Spleen (tissue), 11 donors: ENCODE data around the gene SNF8. TPM values are rescaled to one million over a fixed set of nuclear protein-coding genes. Genes with fewer than 3 reads are reported as not detected.

ENCODE experiments used
- DNase-seq: peaks from one replicate; pipeline ENCODE4 v3.0.0-alpha.2; 2020
- H3K27ac ChIP-seq, 8 donors: fragments of 200-600 bp; sonication (generic) in 7 of 8; 1 replicate in 4 of 8; 2 replicates in 4 of 8; pipeline versions ENCODE4 v1.5.0 to v1.8.0; 2016 to 2021; ENCODE audit warnings: inconsistent platforms in 4 of 8, mild to moderate bottlenecking in 4 of 8, moderate library complexity in 1 of 8
- H3K27me3 ChIP-seq, 7 donors: fragments of 200-600 bp; sonication (generic) in 6 of 7; replicated peaks in 1 of 7; 1 replicate in 4 of 7; 2 replicates in 3 of 7; pipeline versions ENCODE4 v1.5.0 to v1.8.0; 2016 to 2021; ENCODE audit warnings: inconsistent platforms in 3 of 7, mild to moderate bottlenecking in 1 of 7
- H3K36me3 ChIP-seq, 6 donors: fragments of 200-600 bp; sonication (generic) in 5 of 6; 1 replicate in 4 of 6; 2 replicates in 2 of 6; pipeline versions ENCODE4 v1.5.0 to v1.8.0; 2016 to 2021; ENCODE audit warnings: inconsistent platforms in 2 of 6
- H3K4me1 ChIP-seq, 6 donors: fragments of 200-600 bp; sonication (generic) in 5 of 6; 1 replicate in 3 of 6; 2 replicates in 3 of 6; pipeline versions ENCODE4 v1.5.0 to v1.8.0; 2016 to 2021; ENCODE audit warnings: inconsistent platforms in 3 of 6
- H3K4me3 ChIP-seq, 8 donors: fragments of 200-600 bp; sonication (generic) in 7 of 8; 1 replicate in 4 of 8; 2 replicates in 4 of 8; pipeline versions ENCODE4 v1.5.0 to v1.8.0; 2016 to 2021; ENCODE audit warnings: inconsistent platforms in 4 of 8, mild to moderate bottlenecking in 4 of 8, moderate library complexity in 2 of 8
- H3K9me3 ChIP-seq, 8 donors: fragments of 200-600 bp; sonication (generic) in 7 of 8; 1 replicate in 4 of 8; 2 replicates in 4 of 8; pipeline versions ENCODE4 v1.5.0 to v1.8.0; 2016 to 2021; ENCODE audit warnings: inconsistent platforms in 4 of 8
- POLR2A ChIP-seq, 3 donors: fragments of 450-650 bp; IDR thresholded peaks; one replicate each; pipeline ENCODE4 v1.5.1; 2017; ENCODE audit warnings: antibody characterized with exemption in 3 of 3, mild to moderate bottlenecking in 1 of 3
- POLR2AphosphoS5 ChIP-seq, 3 donors: sonication (generic); formaldehyde crosslinking; IDR thresholded peaks; one replicate each; pipeline ENCODE4 v1.5.1; 2017; ENCODE audit warnings: antibody characterized with exemption in 3 of 3
- WGBS, 5 donors: extraction: QIAGEN DNeasy Blood & Tissue Kit in 3 of 5; methylation state at CpG; one replicate each; pipeline versions ENCODE4 v1.1.5 to v1.1.7; 2013 to 2018; 5-methylcytosine and 5-hydroxymethylcytosine counted together
- intact Hi-C: fragments of 100-400 bp; cut with DNase I; formaldehyde crosslinking; loops from one replicate; pipeline ENCODE4 v1.15.0; 2023; ENCODE audit warnings: low total_unique reads
- polyA plus RNA-seq, 3 donors: library from polyadenylated mRNA; stranded (reverse); fragments of 200-250 nt; gene quantifications; one replicate each; pipeline ENCODE4 v1.2.1, GENCODE V29; 2013
- total RNA-seq, 7 donors: library from RNA; depleted of rRNA in 3 of 7; stranded (reverse); fragments of >200 nt in 3 of 7; fragmentation: NEBNext Ultra II Directional in 4 of 7; extraction: Animal tissue kit (Norgen Biotek cat#: 25700) in 4 of 7; gene quantifications; one replicate each; pipeline versions ENCODE4 v1.1.0 to v1.2.1, GENCODE V29; 2016 to 2021
- TF ChIP-seq, protein P1 (sequence below), 11 experiments: fragments of 200-600 bp in 7 of 11; fragments of 450-650 bp in 4 of 11; sonication (generic) in 4 of 11; IDR thresholded peaks in 8 of 11; conservative IDR thresholded peaks in 3 of 11; 1 replicate in 7 of 11; 2 replicates in 4 of 11; pipeline versions ENCODE4 v1.4.0 to v1.8.0; 2016 to 2021; ENCODE audit warnings: antibody characterized with exemption in 11 of 11, inconsistent platforms in 4 of 11, mild to moderate bottlenecking in 1 of 11
- donor health status: healthy with polysubstance abuse.
- donor health status: DM: no; HTN: no; CAD: no; lungs with moderate emphysema.
- donor health status: DM: no; HTN: no; CAD: no.
- donor health status: Bipolar disorder and iron deficiency.
- donor health status: healthy.
- donor health status: DM: no; HTN: no; CAD: no.
- donor health status: DM: yes; HTN: yes; CAD: no.

SNF8 gene
- total and polyA plus RNA-seq, 10 donors = 55.9 to 129 (median 77.7) TPM

- intact Hi-C loops = no loop called here
- H3K27me3 ChIP-seq = peaks cover 18 to 98% (median 93%) of the 10 kb centered on the region in 7 donors
- no peaks in the 10 kb centered on the region for H3K9me3 ChIP-seq
- H3K36me3 ChIP-seq = no peaks in the 10 kb centered on the region
- H3K27ac ChIP-seq = no peak overlapping the region
- WGBS, 5 donors = 72 to 81% (median 77%) methylated on average over 2 of the region's 2 CpGs
- H3K4me3 ChIP-seq = no peak overlapping the region
- no peak for DNase-seq
- H3K4me1 ChIP-seq = peaks cover 0 to 24% (median 21%) of the 10 kb centered on the region in 6 donors
- TF ChIP-seq POLR2A (IDR thresholded peaks at IDR 0.05) (no peak), POLR2AphosphoS5 (IDR thresholded peaks at IDR 0.05) (no peak)
- TF ChIP-seq, protein P1, sequence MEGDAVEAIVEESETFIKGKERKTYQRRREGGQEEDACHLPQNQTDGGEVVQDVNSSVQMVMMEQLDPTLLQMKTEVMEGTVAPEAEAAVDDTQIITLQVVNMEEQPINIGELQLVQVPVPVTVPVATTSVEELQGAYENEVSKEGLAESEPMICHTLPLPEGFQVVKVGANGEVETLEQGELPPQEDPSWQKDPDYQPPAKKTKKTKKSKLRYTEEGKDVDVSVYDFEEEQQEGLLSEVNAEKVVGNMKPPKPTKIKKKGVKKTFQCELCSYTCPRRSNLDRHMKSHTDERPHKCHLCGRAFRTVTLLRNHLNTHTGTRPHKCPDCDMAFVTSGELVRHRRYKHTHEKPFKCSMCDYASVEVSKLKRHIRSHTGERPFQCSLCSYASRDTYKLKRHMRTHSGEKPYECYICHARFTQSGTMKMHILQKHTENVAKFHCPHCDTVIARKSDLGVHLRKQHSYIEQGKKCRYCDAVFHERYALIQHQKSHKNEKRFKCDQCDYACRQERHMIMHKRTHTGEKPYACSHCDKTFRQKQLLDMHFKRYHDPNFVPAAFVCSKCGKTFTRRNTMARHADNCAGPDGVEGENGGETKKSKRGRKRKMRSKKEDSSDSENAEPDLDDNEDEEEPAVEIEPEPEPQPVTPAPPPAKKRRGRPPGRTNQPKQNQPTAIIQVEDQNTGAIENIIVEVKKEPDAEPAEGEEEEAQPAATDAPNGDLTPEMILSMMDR (IDR thresholded peaks at IDR 0.05 in 8 of 11, conservative IDR thresholded peaks at IDR 0.05 in 3 of 11) = no peak
These were observed 47.8 kb upstream of the SNF8 start for GRCh38 chr17:48992444-48992843.

GRCh38 chr17:48990882-48991357, 46.3 kb upstream of the SNF8 start:
- Histone ChIP-seq H3K4me3 (no peak overlapping the region), H3K4me1 (peaks cover 0 to 9% (median 6%) of the 10 kb centered on the region in 6 donors), H3K27ac (no peak overlapping the region), H3K36me3 (no peaks in the 10 kb centered on the region), H3K27me3 (peaks cover 11 to 98% (median 84%) of the 10 kb centered on the region in 7 donors), H3K9me3 (no peaks in the 10 kb centered on the region)
- TF ChIP-seq POLR2AphosphoS5 (IDR thresholded peaks at IDR 0.05) (no peak), POLR2A (IDR thresholded peaks at IDR 0.05) (no peak)
- TF ChIP-seq, protein P1 (IDR thresholded peaks at IDR 0.05 in 8 of 11, conservative IDR thresholded peaks at IDR 0.05 in 3 of 11) = no peak
- DNase-seq = no peak
- WGBS, 5 donors = 8 to 22% (median 16%) methylated on average over 2 of the region's 2 CpGs
- intact Hi-C loops = no loop called here

DNA sequence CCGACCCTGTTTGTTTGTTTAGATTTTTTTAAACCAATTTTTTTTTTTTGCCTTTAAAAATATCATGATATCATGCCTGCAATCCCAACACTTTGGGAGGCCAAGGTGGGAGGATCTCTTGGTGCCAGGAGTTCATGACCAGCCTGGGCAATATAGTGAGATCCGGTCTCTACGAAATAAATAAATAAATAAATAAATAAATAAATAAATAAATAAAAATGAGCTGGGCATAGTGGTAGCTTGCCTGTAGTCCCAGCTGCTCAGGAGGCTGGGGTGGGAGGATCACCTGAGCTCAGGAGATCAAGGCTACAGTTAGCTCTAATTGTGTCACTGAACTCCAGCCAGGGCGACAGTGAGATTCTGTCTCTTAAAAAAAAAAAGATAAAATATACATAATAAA, 44.5 kb upstream of the SNF8 start:
- no peak overlapping the region for H3K27ac ChIP-seq
- H3K4me1 ChIP-seq = no peaks in the 10 kb centered on the region
- TF ChIP-seq, protein P1 (IDR thresholded peaks at IDR 0.05 in 8 of 11, conservative IDR thresholded peaks at IDR 0.05 in 3 of 11) = no peak
- TF ChIP-seq POLR2A (IDR thresholded peaks at IDR 0.05) (no peak), POLR2AphosphoS5 (IDR thresholded peaks at IDR 0.05) (no peak)
- WGBS, 5 donors = 87 to 96% (median 88%) methylated on average over 4 of the region's 4 CpGs
- H3K9me3 ChIP-seq = no peaks in the 10 kb centered on the region
- intact Hi-C loops = no loop called here
- DNase-seq = no peak
- peaks cover 6 to 98% (median 72%) of the 10 kb centered on the region in 7 donors for H3K27me3 ChIP-seq
- H3K36me3 ChIP-seq = no peaks in the 10 kb centered on the region
- H3K4me3 ChIP-seq = no peak overlapping the region

DNA sequence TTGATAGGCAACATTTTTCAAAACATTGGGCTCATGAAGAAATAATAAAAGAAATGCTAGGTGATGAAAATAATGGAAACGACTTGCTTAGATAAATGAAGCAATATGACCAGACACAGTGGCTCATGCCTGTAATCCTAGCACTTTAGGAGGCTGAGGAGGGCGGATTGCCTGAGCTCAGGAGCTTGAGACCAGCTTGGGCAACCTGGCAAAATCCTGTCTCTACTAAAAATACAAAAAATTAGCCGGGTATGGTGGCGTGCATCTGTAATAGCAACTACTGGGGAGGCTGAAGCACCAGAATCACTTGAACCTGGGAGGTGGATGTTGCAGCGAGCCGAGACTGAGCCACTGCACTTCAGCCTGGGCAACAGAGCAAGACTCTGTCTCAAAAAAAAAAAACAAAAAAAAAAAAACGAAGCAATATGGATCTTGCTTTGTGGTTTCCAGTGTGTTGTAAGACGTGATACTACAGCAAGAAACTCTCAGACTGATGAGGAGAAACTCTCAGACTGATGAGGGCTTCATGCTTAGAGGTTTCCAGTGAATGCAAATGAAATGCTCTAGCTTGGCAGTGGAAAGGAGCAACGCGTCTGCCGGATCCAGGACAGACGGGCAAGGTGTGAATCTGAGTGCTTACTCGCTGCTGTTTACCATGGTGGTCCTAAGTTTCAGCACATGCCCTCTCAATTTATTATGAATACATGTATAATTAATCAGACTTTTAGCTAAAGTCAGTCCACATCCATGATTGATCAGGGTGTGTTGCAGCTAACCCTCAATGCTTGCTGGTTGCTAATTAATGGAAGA, 41.0 kb upstream of the SNF8 start:
- Histone ChIP-seq H3K27me3 (peaks cover 0 to 83% (median 37%) of the 10 kb centered on the region in 7 donors), H3K27ac (no peak overlapping the region), H3K4me1 (no peaks in the 10 kb centered on the region), H3K9me3 (peaks cover 0 to 13% (median 10%) of the 10 kb centered on the region in 8 donors), H3K36me3 (no peaks in the 10 kb centered on the region), H3K4me3 (no peak overlapping the region)
- no peak for DNase-seq
- intact Hi-C loops = no loop called here
- WGBS, 5 donors = 72 to 81% (median 74%) methylated on average over 13 of the region's 13 CpGs
- no peak for TF ChIP-seq POLR2A (IDR thresholded peaks at IDR 0.05)
- TF ChIP-seq POLR2AphosphoS5 (IDR thresholded peaks at IDR 0.05) = no peak
- TF ChIP-seq, protein P1 (IDR thresholded peaks at IDR 0.05 in 8 of 11, conservative IDR thresholded peaks at IDR 0.05 in 3 of 11) = no peak
